Right lobe of liver (tissue), 4 donors: ENCODE data around the gene KCNH2.

Experiments used
- CTCF ChIP-seq, 4 donors: fragments of 200-600 bp in 3 of 4; fragments of 450-650 bp in 1 of 4; IDR thresholded peaks; one replicate each; pipeline versions ENCODE4 v1.5.1 to v1.8.0; 2016 to 2022; ENCODE audit warnings: antibody characterized with exemption in 4 of 4, mild to moderate bottlenecking in 2 of 4
- POLR2A ChIP-seq: fragments of 450-650 bp; IDR thresholded peaks from one replicate; pipeline ENCODE4 v1.6.1; 2017; ENCODE audit warnings: antibody characterized with exemption, mild to moderate bottlenecking
- donor health status: DM: no; HTN: no; CAD: no.
- donor health status: DM: no; HTN: no; CAD: no.
- donor health status: DM: no; HTN: yes; CAD: no.

DNA sequence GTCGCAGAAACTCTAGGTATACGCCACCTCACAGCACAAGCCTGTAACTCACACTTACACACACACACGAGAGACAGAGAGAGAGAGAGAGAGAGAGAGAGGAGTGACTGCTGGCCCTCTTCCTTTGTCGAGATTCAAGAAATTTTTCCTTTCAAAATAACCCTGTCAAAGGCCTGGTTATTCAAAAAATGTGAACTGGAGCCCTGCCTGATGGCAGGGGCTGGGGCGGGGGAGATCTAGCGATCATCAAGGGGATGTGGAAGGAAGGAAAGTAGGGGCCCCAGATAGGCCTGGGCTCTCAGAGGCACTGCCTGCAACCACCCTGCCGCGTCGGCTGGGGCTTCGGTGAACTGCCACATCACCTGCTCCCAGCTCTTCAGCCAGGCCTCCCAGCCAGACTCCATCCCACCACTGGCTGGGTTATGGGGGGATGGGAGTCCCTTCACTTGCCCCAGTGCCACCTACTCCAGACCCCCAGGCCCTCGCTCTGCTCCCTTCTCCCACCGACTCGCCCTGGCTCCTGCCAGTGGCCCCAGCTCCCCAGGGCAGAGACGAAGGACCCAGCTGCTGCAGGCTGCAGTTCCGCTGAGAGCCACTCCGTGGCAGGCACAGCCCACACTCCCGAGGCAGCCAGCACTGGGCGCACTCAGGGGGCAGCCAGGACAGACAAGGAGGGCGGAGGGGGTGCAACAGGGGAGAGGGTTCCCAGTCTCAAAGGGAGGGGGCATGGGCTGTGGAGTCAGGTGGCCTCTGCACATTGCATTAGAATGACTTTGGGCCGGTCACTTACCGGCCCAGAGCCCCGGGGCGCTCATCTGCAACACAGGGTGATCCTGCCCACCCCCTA, 15.3 kb downstream of the KCNH2 start:
- TF ChIP-seq CTCF (IDR thresholded peaks at IDR 0.05) (peak; percentile 63 to 74 (median 70)), POLR2A (no peak)
